NB4 (cell line): ENCODE results near the gene FARP1.

ENCODE experiments used
- CTCF ChIP-seq: IDR thresholded peaks from one replicate; pipeline ENCODE4 v1.5.1; 2012; ENCODE audit warnings: low read depth, low read length
- MAX ChIP-seq: IDR thresholded peaks from 2 replicates; pipeline ENCODE4 v1.6.1; 2011; ENCODE audit warnings: low read depth, low read length
- MYC ChIP-seq: IDR thresholded peaks from 2 replicates; pipeline ENCODE4 v1.6.1; 2011; ENCODE audit warnings: low read depth, low read length
- POLR2A ChIP-seq: IDR thresholded peaks from 2 replicates; pipeline ENCODE4 v1.6.1; 2011; ENCODE audit warnings: mild to moderate bottlenecking; ENCODE audit not compliant: insufficient read length; ENCODE audit errors: extremely low read depth

DNA sequence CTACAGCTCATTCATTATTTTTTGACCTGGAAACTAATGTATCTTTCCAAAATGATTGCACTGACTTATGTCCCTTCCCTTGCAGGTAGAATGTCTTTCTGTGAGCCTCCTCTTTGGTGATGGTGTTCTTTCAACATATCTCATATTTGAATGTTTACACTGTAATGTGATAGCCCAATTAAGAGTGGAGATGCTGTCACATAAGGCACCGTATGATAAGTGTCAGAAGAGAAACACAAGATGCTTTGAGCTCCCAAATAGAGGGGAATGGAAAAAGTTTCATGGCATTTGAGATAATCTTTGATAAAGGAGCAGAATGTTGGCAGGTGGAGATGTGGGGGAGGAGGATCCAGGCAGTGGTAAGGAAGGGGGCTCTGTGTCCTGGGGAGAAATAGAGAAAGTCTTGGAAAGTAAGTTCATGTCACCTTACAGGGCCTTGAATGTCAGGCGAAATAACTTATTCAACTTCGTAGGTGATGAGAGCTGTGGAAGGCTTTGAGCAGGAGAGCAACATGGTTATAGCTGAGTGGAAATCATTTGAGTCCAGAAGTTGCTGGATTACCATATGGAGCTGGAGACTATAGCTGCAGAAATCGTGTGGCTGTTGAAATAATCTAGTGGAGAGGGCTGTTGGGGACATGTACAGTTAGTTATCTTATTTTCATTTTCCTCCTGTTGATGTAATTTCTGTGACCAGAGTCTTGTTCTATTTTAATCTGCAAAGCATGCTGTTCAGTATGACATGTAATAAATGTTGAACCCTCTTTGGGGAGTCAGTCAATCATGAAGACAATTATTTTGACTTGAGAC lies 44.5 kb downstream of the FARP1 start:
- no peak for TF ChIP-seq POLR2A
- no peak for TF ChIP-seq CTCF
- TF ChIP-seq MAX, result no peak
- no peak for TF ChIP-seq MYC
